Stimulated activated CD8-positive, alpha-beta memory T cell treated with anti-CD3 and anti-CD28 coated beads, Interleukin-12 subunit alpha, Interleukin-12 subunit beta, amount 100 ng/mL, for 1 hour (primary cell): ENCODE results near the gene PDCL3.

ENCODE experiments used
- DNase-seq: peaks from one replicate; pipeline ENCODE4 v3.0.0-alpha.2; 2020; ENCODE audit warnings: low read depth

Gene PDCL3

GRCh38 chr2:100612388-100613000 is 49.7 kb downstream of the PDCL3 start:
- DNase-seq = no peak

GRCh38 chr2:100613719-100614118 is 50.9 kb downstream of the PDCL3 start:
- DNase-seq = no peak

GRCh38 chr2:100614455-100615000 is 51.7 kb downstream of the PDCL3 start:
- DNase-seq = no peak

- no peak for DNase-seq
These were observed 52.7 kb downstream of the PDCL3 start for GRCh38 chr2:100615471-100615870.

GRCh38 chr2:100615886-100616285 is 53.1 kb downstream of the PDCL3 start:
- no peak for DNase-seq

GRCh38 chr2:100616841-100617390 is 54.1 kb downstream of the PDCL3 start:
- no peak for DNase-seq

- DNase-seq = no peak
These were observed 57.2 kb downstream of the PDCL3 start for GRCh38 chr2:100619951-100620350.

- DNase-seq = no peak
These were observed 57.7 kb downstream of the PDCL3 start for GRCh38 chr2:100620481-100620880.

- DNase-seq = no peak
These were observed 58.7 kb downstream of the PDCL3 start for GRCh38 chr2:100621371-100621951.

GRCh38 chr2:100623033-100623715 is 60.4 kb downstream of the PDCL3 start:
- DNase-seq = no peak

GRCh38 chr2:100623930-100624329 is 61.1 kb downstream of the PDCL3 start:
- no peak for DNase-seq

GRCh38 chr2:100624536-100624935 is 61.7 kb downstream of the PDCL3 start:
- no peak for DNase-seq

GRCh38 chr2:100625717-100626116 is 62.9 kb downstream of the PDCL3 start:
- no peak for DNase-seq
